Esophagus squamous epithelium (tissue), 5 donors: Measurements from ENCODE around the gene TNIK. TPM values are rescaled to one million over a fixed set of nuclear protein-coding genes. Genes with fewer than 3 reads are reported as not detected.
"Not testable (repeated sequence)": the region's sequence is repeated elsewhere in the genome, so short reads cannot be mapped to it uniquely, and the experiment has no call there.

Experiments
- DNase-seq: peaks from one replicate; lab custom pipeline; 2025; lab: John Stamatoyannopoulos, UW
- H3K27ac ChIP-seq, 4 donors: fragments of 200-600 bp; sonication (generic); one replicate each; pipeline ENCODE4 v1.5.1; 2016 to 2019; ENCODE audit warnings: mild to moderate bottlenecking in 1 of 4
- H3K27me3 ChIP-seq, 4 donors: fragments of 200-600 bp; sonication (generic); 1 replicate in 3 of 4; 2 replicates in 1 of 4; pipeline versions ENCODE4 v1.5.1 to v1.6.0; 2017 to 2021; ENCODE audit warnings: antibody characterized with exemption in 1 of 4
- H3K36me3 ChIP-seq, 3 donors: fragments of 200-600 bp; sonication (generic); one replicate each; pipeline ENCODE4 v1.5.1; 2016 to 2019
- H3K4me1 ChIP-seq, 3 donors: fragments of 200-600 bp; sonication (generic); one replicate each; pipeline ENCODE4 v1.5.1; 2017 to 2019
- H3K4me3 ChIP-seq, 4 donors: fragments of 200-600 bp; sonication (generic); 1 replicate in 3 of 4; 2 replicates in 1 of 4; pipeline ENCODE4 v1.5.1; 2016 to 2019; ENCODE audit warnings: mild to moderate bottlenecking in 2 of 4, moderate library complexity in 1 of 4
- H3K9me3 ChIP-seq, 3 donors: fragments of 200-600 bp; sonication (generic); one replicate each; pipeline ENCODE4 v1.5.1; 2016 to 2019
- POLR2A ChIP-seq, 4 donors: fragments of 450-650 bp; IDR thresholded peaks; one replicate each; pipeline ENCODE4 v1.6.1; 2017; ENCODE audit warnings: antibody characterized with exemption in 4 of 4, mild to moderate bottlenecking in 4 of 4, moderate library complexity in 3 of 4
- WGBS, 2 donors: methylation state at CpG; one replicate each; pipeline ENCODE4 v1.1.5; 2018; 5-methylcytosine and 5-hydroxymethylcytosine counted together
- intact Hi-C: fragments of 100-400 bp; cut with DNase I; formaldehyde crosslinking; loops from one replicate; pipeline ENCODE4 v1.15.0; 2022
- total RNA-seq, 4 donors: library from RNA; depleted of rRNA; stranded (reverse); fragments of >200 nt; gene quantifications; one replicate each; pipeline ENCODE4 v1.1.0, GENCODE V29; 2016
- TF ChIP-seq, protein P1 (sequence below), 6 experiments: fragments of 450-650 bp in 4 of 6; fragments of 200-600 bp in 2 of 6; sonication (generic) in 2 of 6; IDR thresholded peaks; one replicate each; pipeline ENCODE4 v1.5.1; 2016 to 2019; ENCODE audit warnings: antibody characterized with exemption in 6 of 6, mild to moderate bottlenecking in 4 of 6, moderate library complexity in 4 of 6
- donor health status: DM: yes; HTN: yes; CAD: no.

TNIK gene
- total RNA-seq, 4 donors from 2014 or later: 2.2 to 11.6 (median 4.7) TPM

DNA sequence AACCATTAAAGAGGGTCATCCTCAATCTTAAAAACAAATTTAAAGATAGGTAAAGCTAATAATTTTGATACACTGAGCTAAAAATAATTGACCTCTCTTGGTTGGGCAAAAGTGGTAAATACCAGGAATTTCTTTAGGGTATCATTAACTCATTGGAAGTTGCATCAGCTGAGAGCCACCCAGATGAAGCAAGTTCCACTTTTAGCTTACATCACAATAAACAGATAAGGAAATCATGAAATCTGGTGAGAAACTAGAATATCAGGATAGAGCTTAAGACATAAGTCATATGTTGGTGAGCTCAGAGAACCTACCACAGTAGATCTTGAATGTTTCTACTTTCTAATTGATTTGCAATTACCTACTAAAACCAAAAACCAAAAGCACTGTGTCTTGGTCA lies 336.3 kb downstream of the TNIK start:
- Histone ChIP-seq H3K4me3 (no peak overlapping the region), H3K27ac (no peak overlapping the region), H3K36me3 (peaks cover 0 to 42% (median 0%) of the 10 kb centered on the region in 3 donors), H3K9me3 (no peaks in the 10 kb centered on the region), H3K27me3 (no peaks in the 10 kb centered on the region), H3K4me1 (no peaks in the 10 kb centered on the region)
- TF ChIP-seq POLR2A (IDR thresholded peaks at IDR 0.05): no peak
- TF ChIP-seq, protein P1, sequence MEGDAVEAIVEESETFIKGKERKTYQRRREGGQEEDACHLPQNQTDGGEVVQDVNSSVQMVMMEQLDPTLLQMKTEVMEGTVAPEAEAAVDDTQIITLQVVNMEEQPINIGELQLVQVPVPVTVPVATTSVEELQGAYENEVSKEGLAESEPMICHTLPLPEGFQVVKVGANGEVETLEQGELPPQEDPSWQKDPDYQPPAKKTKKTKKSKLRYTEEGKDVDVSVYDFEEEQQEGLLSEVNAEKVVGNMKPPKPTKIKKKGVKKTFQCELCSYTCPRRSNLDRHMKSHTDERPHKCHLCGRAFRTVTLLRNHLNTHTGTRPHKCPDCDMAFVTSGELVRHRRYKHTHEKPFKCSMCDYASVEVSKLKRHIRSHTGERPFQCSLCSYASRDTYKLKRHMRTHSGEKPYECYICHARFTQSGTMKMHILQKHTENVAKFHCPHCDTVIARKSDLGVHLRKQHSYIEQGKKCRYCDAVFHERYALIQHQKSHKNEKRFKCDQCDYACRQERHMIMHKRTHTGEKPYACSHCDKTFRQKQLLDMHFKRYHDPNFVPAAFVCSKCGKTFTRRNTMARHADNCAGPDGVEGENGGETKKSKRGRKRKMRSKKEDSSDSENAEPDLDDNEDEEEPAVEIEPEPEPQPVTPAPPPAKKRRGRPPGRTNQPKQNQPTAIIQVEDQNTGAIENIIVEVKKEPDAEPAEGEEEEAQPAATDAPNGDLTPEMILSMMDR (IDR thresholded peaks at IDR 0.05): no peak
- intact Hi-C loops: no loop called here
- no peak for DNase-seq

DNA sequence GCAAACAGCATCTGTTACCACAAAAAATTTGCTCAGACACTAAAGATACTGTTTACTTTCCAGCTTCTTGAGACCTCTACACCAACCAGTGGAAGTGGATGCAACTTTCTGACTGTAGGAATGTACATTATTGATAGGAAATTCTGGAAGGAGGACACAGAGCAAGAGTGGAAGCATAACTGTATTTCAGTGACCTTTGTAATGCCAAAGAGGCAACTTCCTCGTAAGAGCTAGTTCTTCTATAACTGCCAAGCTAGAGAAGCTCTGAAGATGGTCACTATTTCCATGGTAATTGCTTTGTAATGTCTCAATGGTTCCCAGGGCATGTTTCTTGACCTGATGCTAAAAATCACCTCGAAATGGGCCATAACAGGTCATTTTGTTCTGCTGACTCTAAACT lies 337.3 kb downstream of the TNIK start:
- Histone ChIP-seq H3K36me3 (peaks cover 0 to 42% (median 0%) of the 10 kb centered on the region in 3 donors), H3K27me3 (no peaks in the 10 kb centered on the region), H3K9me3 (no peaks in the 10 kb centered on the region), H3K27ac (no peak overlapping the region), H3K4me3 (no peak overlapping the region), H3K4me1 (no peaks in the 10 kb centered on the region)
- DNase-seq: no peak
- TF ChIP-seq POLR2A (IDR thresholded peaks at IDR 0.05): no peak
- WGBS, 2 donors: 77 to 81% methylated on average over 2 of the region's 2 CpGs
- intact Hi-C loops: no loop called here

DNA sequence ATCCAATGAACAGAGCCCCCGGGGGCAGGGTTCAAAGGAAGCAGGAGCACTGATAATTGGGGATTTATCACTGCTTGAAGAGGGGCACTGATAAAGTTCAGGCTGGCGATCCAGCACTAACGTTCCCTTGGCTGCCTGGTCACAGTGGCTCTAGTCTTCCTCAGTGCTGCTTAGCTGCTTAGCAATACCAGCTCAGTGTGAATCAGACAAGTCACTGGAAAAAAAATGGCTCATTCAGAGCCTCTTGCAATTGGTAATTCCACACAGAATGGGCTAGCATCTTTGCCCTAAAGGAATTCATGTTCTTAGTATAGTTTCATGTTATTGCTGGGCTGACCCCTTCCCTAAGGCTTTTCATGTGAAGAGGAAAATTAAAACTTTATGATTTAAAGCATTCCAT lies 338.0 kb downstream of the TNIK start:
- no peak overlapping the region for H3K27ac ChIP-seq
- intact Hi-C loops: no loop called here
- peaks cover 0 to 42% (median 0%) of the 10 kb centered on the region in 3 donors for H3K36me3 ChIP-seq
- H3K27me3 ChIP-seq: no peaks in the 10 kb centered on the region
- no peak overlapping the region for H3K4me3 ChIP-seq
- TF ChIP-seq, protein P1 (IDR thresholded peaks at IDR 0.05): no peak
- no peak for TF ChIP-seq POLR2A (IDR thresholded peaks at IDR 0.05)
- H3K4me1 ChIP-seq: no peaks in the 10 kb centered on the region
- WGBS, 2 donors: 62 to 64% methylated on average over 3 of the region's 3 CpGs
- no peak for DNase-seq
- H3K9me3 ChIP-seq: no peaks in the 10 kb centered on the region

DNA sequence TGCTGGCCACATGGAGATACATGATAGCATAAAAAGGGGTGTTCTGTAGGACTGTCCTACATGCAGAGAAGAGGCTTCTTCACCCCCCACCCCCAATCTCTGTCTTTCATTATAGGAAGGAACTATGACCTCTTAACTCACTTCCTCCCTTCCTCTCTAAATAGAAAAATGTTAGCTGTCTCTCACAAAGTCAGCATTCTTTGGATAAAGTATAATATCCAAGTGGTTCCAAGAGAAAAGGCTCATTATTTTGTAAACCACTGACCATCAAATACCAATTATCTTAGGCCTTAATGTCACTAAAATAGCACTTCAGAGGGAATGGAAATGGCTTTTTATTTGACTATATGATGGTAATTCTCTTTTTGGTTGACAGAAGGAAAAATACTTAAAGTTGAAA lies 338.4 kb downstream of the TNIK start:
- TF ChIP-seq, protein P1 (IDR thresholded peaks at IDR 0.05): no peak
- Histone ChIP-seq H3K27ac (no peak overlapping the region), H3K36me3 (peaks cover 0 to 42% (median 0%) of the 10 kb centered on the region in 3 donors), H3K27me3 (no peaks in the 10 kb centered on the region), H3K4me1 (no peaks in the 10 kb centered on the region), H3K9me3 (no peaks in the 10 kb centered on the region), H3K4me3 (no peak overlapping the region)
- no peak for DNase-seq
- intact Hi-C loops: no loop called here

DNA sequence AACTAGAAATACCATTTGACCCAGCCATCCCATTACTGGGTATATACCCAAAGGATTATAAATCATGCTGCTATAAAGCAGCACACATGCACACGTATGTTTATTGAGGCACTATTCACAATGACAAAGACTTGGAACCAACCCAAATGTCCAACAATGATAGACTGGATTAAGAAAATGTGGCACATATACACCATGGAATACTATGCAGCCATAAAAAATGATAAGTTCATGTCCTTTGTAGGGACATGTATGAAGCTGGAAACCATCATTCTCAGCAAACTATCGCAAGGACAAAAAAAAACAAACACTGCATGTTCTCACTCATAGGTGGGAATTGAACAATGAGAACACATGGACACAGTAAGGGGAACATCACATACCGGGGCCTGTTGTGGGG lies 340.8 kb downstream of the TNIK start:
- intact Hi-C loops, DNase-seq, H3K27ac ChIP-seq, H3K4me3 ChIP-seq, H3K4me1 ChIP-seq, H3K9me3 ChIP-seq, H3K27me3 ChIP-seq: not testable (repeated sequence)
- peaks cover 0 to 30% (median 0%) of the 10 kb centered on the region in 3 donors for H3K36me3 ChIP-seq
- 93% methylated on average over 2 to 3 of the region's 3 CpGs for WGBS, 2 donors

DNA sequence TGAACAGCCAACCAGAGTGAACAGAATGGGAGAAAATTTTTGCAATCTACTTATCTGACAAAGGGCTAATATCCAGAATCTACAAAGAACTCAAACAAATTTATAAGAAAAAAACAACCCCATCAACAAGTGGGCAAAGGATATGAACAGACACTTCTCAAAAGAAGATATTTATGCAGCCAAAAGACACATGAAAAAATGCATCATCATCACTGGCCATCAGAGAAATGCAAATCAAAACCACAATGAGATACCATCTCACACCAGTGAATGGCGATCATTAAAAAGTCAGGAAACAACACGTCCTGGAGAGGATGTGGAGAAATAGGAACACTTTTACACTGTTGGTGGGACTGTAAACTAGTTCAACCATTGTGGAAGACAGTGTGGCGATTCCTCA lies 341.2 kb downstream of the TNIK start:
- intact Hi-C loops: not testable (repeated sequence)

DNA sequence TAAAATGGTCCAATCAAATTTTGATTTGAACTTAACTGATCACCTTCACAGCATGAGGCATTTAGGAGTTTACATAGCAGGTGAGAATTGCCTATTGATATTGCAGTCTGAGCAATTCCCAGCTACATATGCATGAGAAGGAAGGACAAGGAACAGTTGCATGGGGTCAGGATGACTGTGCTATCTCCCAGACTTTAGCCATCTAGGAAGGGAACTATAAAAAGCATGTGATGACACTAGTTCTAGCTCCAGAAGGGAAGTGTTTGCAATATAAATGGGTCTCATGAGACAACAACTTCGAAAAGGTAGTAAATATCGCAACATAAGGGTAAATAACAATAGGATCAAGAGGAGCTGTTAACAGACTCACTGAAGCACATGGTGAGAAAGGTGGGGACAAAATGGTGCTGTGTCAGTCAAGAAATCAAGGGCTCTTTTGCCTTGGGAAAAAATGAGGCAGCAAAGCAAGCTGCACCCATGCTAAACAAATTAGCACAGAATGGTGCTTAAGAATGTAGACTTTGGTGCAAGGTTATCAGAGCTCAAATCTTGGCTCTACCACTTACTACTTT lies 343.3 kb downstream of the TNIK start:
- no peaks in the 10 kb centered on the region for H3K9me3 ChIP-seq
- H3K27me3 ChIP-seq: no peaks in the 10 kb centered on the region
- 88 to 96% methylated on average over 2 of the region's 2 CpGs for WGBS, 2 donors
- no peak overlapping the region for H3K4me3 ChIP-seq
- TF ChIP-seq POLR2A (IDR thresholded peaks at IDR 0.05): no peak
- TF ChIP-seq, protein P1 (IDR thresholded peaks at IDR 0.05): no peak
- no peak overlapping the region for H3K27ac ChIP-seq
- intact Hi-C loops: no loop called here
- no peaks in the 10 kb centered on the region for H3K4me1 ChIP-seq
- DNase-seq: no peak
- peaks cover 0 to 15% (median 0%) of the 10 kb centered on the region in 3 donors for H3K36me3 ChIP-seq

More for the DNA sequence above, 341.2 kb downstream of the TNIK start:
- H3K4me3 ChIP-seq, H3K27ac ChIP-seq, H3K27me3 ChIP-seq, DNase-seq, H3K9me3 ChIP-seq, H3K4me1 ChIP-seq: not testable (repeated sequence)
- 89 to 92% methylated on average over 3 of the region's 3 CpGs for WGBS, 2 donors
- peaks cover 0 to 30% (median 0%) of the 10 kb centered on the region in 3 donors for H3K36me3 ChIP-seq
